Measurements from ENCODE around the gene ICAM5. TPM values are rescaled to one million over a fixed set of nuclear protein-coding genes. Genes with fewer than 3 reads are reported as not detected.
A peak's percentile ranks its signal among the peaks of the same experiment; 100 is the strongest.

Gene ICAM5
- total RNA-seq, 1 experiment from 2014 or later = 2.0 TPM

GRCh38 chr19:10332158-10332964 lies 42.6 kb downstream of the ICAM5 start:
- TF ChIP-seq CTCF (conservative IDR thresholded peaks at IDR 0.05; ENCODE audit: low read depth, low read length) = no peak
- TF ChIP-seq EZH2 (IDR thresholded peaks at IDR 0.05; ENCODE audit: low read length, unreplicated experiment) = no peak
- TF ChIP-seq EZH2phosphoT487 (IDR thresholded peaks at IDR 0.05; ENCODE audit: borderline replicate concordance, low read length) = no peak
- TSS peak; percentile 55 for BruUV-seq (replicated peaks)
- no peaks in the 10 kb centered on the region for H3K27me3 ChIP-seq (ENCODE audit: low read length)
- no peak for DNase-seq
- H3K9me2 ChIP-seq (replicated peaks; ENCODE audit: low read length) = no peaks in the 10 kb centered on the region
- H3K36me3 ChIP-seq (ENCODE audit: low read depth, low read length) = peaks cover 27% of the 10 kb centered on the region
- peak overlapping the region; percentile 96 for H3K4me2 ChIP-seq (ENCODE audit: low read length)
- intact Hi-C loops (cut with micrococcal nuclease) = loop anchor here (10.0 kb wide), 1 partner anchor 52 kb away; the partner anchor contains the start of gene TYK2
- H2AFZ ChIP-seq (ENCODE audit: low read length) = peak overlapping the region; percentile 84
- H3K4me1 ChIP-seq (ENCODE audit: insufficient read depth, low read length) = peaks cover 22% of the 10 kb centered on the region
- H3K9ac ChIP-seq (ENCODE audit: low read length) = peak overlapping the region; percentile 86
- H3K79me2 ChIP-seq (ENCODE audit: low read length) = peaks cover 53% of the 10 kb centered on the region
- POLR2A ChIA-PET (ENCODE audit: unreplicated experiment) = interaction anchor here (0.5 to 0.6 kb wide), 2 partner anchors 10 to 61 kb away, joined by 4 read pairs; partner anchors contain the start of gene ICAM1
- H3K4me3 ChIP-seq (ENCODE audit: low read length) = peak overlapping the region; percentile 84
- H3F3A ChIP-seq (ENCODE audit: low read length, unreplicated experiment) = no peaks in the 10 kb centered on the region
- peaks cover 10% of the 10 kb centered on the region for H4K20me1 ChIP-seq (ENCODE audit: low read length)
- no peak for ATAC-seq
- CTCF ChIA-PET = interaction anchor here (0.6 to 2.2 kb wide), 2 partner anchors 62 to 84 kb away, joined by 5 to 15 read pairs; partner anchors contain the start of gene ICAM1
- H3K27ac ChIP-seq (ENCODE audit: low read length) = no peak overlapping the region
- H3K9me3 ChIP-seq (ENCODE audit: low read length) = no peaks in the 10 kb centered on the region

GRCh38 chr19:10332965-10333757 lies 43.4 kb downstream of the ICAM5 start, which contains the start of gene RAVER1:
Gene RAVER1, minus strand, starts transcription at chr19:10333529. Its CDS starts 22 bp downstream, at chr19:10333507.
- H3K79me2 ChIP-seq (ENCODE audit: low read length) = peaks cover 50% of the 10 kb centered on the region

More at GRCh38 chr19:10332965-10333757, 43.4 kb downstream of the ICAM5 start, which contains the start of gene RAVER1:
- Histone ChIP-seq H3K9me2 (replicated peaks; ENCODE audit: low read length) (no peaks in the 10 kb centered on the region), H2AFZ (ENCODE audit: low read length) (peak within 1 kb of the TSS; percentile 84), H3K9me3 (ENCODE audit: low read length) (no peaks in the 10 kb centered on the region), H3K27me3 (ENCODE audit: low read length) (no peaks in the 10 kb centered on the region), H3K36me3 (ENCODE audit: low read depth, low read length) (peaks cover 20% of the 10 kb centered on the region), H3K4me1 (ENCODE audit: insufficient read depth, low read length) (peaks cover 22% of the 10 kb centered on the region), H3K9ac (ENCODE audit: low read length) (peak within 1 kb of the TSS; percentile 86), H4K20me1 (ENCODE audit: low read length) (peaks cover 10% of the 10 kb centered on the region), H3K27ac (ENCODE audit: low read length) (peak within 1 kb of the TSS; percentile 55), H3K4me3 (ENCODE audit: low read length) (peak within 1 kb of the TSS; percentile 84), H3K4me2 (ENCODE audit: low read length) (peak within 1 kb of the TSS; percentile 96), H3F3A (ENCODE audit: low read length, unreplicated experiment) (no peaks in the 10 kb centered on the region)
- POLR2A ChIA-PET (ENCODE audit: unreplicated experiment) = interaction anchor here (0.5 to 0.6 kb wide), 5 partner anchors 16 to 875 kb away, joined by 4 to 26 read pairs (median 10); partner anchors contain the start of gene ICAM1
- CTCF ChIA-PET = interaction anchor here (0.6 to 2.2 kb wide), 4 partner anchors 47 to 83 kb away, joined by 5 to 15 read pairs (median 7); partner anchors contain the start of gene ICAM1
- DNase-seq = peak; percentile 98
- no TSS peak for BruUV-seq (replicated peaks)
- no peak for TF ChIP-seq EZH2 (IDR thresholded peaks at IDR 0.05; ENCODE audit: low read length, unreplicated experiment)
- TF ChIP-seq EZH2phosphoT487 (IDR thresholded peaks at IDR 0.05; ENCODE audit: borderline replicate concordance, low read length) = no peak
- no peak for TF ChIP-seq CTCF (conservative IDR thresholded peaks at IDR 0.05; ENCODE audit: low read depth, low read length)
- peak; percentile 76 for ATAC-seq
- intact Hi-C loops (cut with micrococcal nuclease) = loop anchor here (10.0 kb wide), 1 partner anchor 52 kb away; the partner anchor contains the start of gene TYK2

Measured in PC-3 (cell line).